T-cell (primary cell): ENCODE data around the gene ADARB2. TPM values are rescaled to one million over a fixed set of nuclear protein-coding genes. Genes with fewer than 3 reads are reported as not detected.
"Not testable (repeated sequence)": the region's sequence is repeated elsewhere in the genome, so short reads cannot be mapped to it uniquely, and the experiment has no call there.

ENCODE experiments used
- ATAC-seq, 4 experiments: fragments of 200-7000 bp in 3 of 4; fragments of 150-1000 bp in 1 of 4; cut with Tn5 transposase; replicated peaks in 1 of 4; 1 replicate in 3 of 4; 2 replicates in 1 of 4; pipeline ENCODE4 v1.10.0; 2021; ENCODE audit warnings: moderate library complexity in 3 of 4, mild to moderate bottlenecking in 2 of 4, moderate number of reproducible peaks in 1 of 4
- CTCF ChIA-PET, 2 donors: fragments of 300-600 bp; sonication (Branson Sonifier 250); formaldehyde crosslinking; loops; one replicate each; lab custom pipeline; 2022; ENCODE audit warnings: antibody characterized with exemption in 2 of 2; lab: Charles Lee
- POLR2A ChIA-PET, 2 donors: fragments of 300-600 bp; sonication (Branson Sonifier 250); formaldehyde crosslinking; loops; one replicate each; lab custom pipeline; 2022; ENCODE audit warnings: antibody characterized with exemption in 2 of 2; lab: Charles Lee
- DNase-seq, 35 experiments: peaks; one replicate each; pipeline versions ENCODE4 v3.0.0 to v3.0.0-alpha.2; 2013 to 2023
- H3K27ac ChIP-seq: one replicate; pipeline ENCODE4 v1.5.1; 2013; ENCODE audit warnings: low read length
- H3K27me3 ChIP-seq, 2 experiments: replicated peaks in 1 of 2; 1 replicate in 1 of 2; 2 replicates in 1 of 2; pipeline versions ENCODE4 v1.6.1 to v1.7.0; 2013; ENCODE audit warnings: low read length in 1 of 2, mixed read lengths in 1 of 2; ENCODE audit not compliant: control insufficient read depth in 2 of 2, insufficient read depth in 2 of 2; ENCODE audit errors: extremely low read depth in 1 of 2
- H3K36me3 ChIP-seq, 2 donors: 1 replicate in 1 of 2; 2 replicates in 1 of 2; pipeline versions ENCODE4 v1.6.1 to v1.7.0; 2013; ENCODE audit warnings: low read length in 1 of 2; ENCODE audit not compliant: control insufficient read depth in 2 of 2, insufficient read depth in 1 of 2; ENCODE audit errors: extremely low read depth in 1 of 2
- H3K4me1 ChIP-seq, 2 experiments: 1 replicate in 1 of 2; 2 replicates in 1 of 2; pipeline versions ENCODE4 v1.6.1 to v1.7.0; 2013; ENCODE audit warnings: low read length in 2 of 2, mixed read lengths in 1 of 2; ENCODE audit not compliant: insufficient read depth in 2 of 2, control insufficient read depth in 1 of 2; ENCODE audit errors: extremely low read depth in 1 of 2
- H3K4me3 ChIP-seq, 2 donors: 1 replicate in 1 of 2; 2 replicates in 1 of 2; pipeline versions ENCODE4 v1.5.1 to v1.7.0; 2013; ENCODE audit warnings: mild to moderate bottlenecking in 2 of 2, low read length in 1 of 2, moderate library complexity in 1 of 2; ENCODE audit not compliant: control insufficient read depth in 1 of 2; ENCODE audit errors: extremely low read depth in 1 of 2
- H3K9me3 ChIP-seq: 2 replicates; pipeline ENCODE4 v1.7.0; 2013
- H3K27ac Mint-ChIP-seq, 2 donors: one replicate each; pipeline ENCODE4 v1.8.0; 2020 to 2021; ENCODE audit warnings: mild to moderate bottlenecking in 2 of 2, mixed read lengths in 2 of 2
- H3K27me3 Mint-ChIP-seq, 2 donors: one replicate each; pipeline ENCODE4 v1.8.0; 2021 to 2022; ENCODE audit warnings: mixed read lengths in 2 of 2
- H3K36me3 Mint-ChIP-seq: one replicate; pipeline ENCODE4 v1.8.0; 2021; ENCODE audit warnings: mixed read lengths
- H3K4me1 Mint-ChIP-seq, 3 donors: one replicate each; pipeline ENCODE4 v1.8.0; 2020 to 2022; ENCODE audit warnings: mixed read lengths in 3 of 3, mild to moderate bottlenecking in 1 of 3
- H3K4me3 Mint-ChIP-seq, 3 donors: one replicate each; pipeline ENCODE4 v1.8.0; 2020 to 2022; ENCODE audit warnings: mild to moderate bottlenecking in 3 of 3, mixed read lengths in 3 of 3, moderate library complexity in 3 of 3
- H3K9me3 Mint-ChIP-seq, 3 donors: one replicate each; pipeline ENCODE4 v1.8.0; 2020 to 2022; ENCODE audit warnings: mixed read lengths in 3 of 3
- WGBS: methylation state at CpG from one replicate; pipeline ENCODE4 v1.1.5; 2013; ENCODE audit warnings: missing lambda C conversion rate; ENCODE audit not compliant: insufficient coverage; 5-methylcytosine and 5-hydroxymethylcytosine counted together
- total RNA-seq, 35 experiments: library from RNA in 6 of 35; stranded (reverse) in 6 of 35; fragments of 120-200 nt in 1 of 35; gene quantifications; one replicate each; pipeline versions ENCODE4 v1.2.1 to v1.2.4 and lab custom pipeline; 2013 to 2026

Gene ADARB2
- total RNA-seq, 5 donors from 2014 or later (not counting 1 experiment from before 2014, with no cell fraction given) = 0.07 to 4.0 (median 0.41) TPM

DNA sequence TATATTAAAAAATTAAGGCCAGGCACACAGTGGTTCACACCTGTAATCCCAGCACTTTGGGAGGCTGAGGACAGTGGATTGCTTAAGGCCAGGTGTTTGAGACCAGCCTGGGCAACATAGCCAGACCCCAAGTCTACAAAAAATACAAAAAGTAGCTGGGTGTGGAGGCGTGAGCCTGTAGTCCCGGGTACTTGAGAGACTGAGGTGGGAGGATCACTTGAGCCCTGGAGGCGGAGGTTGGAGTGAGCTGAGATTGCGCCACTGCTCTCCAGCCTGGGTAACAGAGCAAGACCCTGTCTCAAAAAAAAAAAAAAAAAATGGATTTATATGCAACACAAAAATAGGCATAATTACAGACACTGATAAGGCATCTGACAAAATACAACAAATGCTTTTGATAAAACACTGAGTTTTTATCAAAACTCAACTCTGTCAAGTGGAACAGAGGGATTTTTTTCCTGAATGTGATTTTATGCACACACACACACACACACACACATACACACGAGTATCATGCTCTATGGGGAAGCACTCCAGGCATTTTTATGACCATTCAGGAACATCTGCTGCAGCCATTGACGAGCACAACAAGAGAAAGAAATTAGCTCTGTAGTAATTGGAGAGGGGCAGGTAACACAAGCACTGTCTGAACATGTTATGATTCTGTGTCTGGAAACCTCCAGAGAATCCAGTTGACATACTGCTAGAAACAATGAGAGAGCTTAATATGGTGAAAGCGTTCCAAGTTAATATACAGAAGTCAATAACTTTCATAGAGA lies 488.0 kb downstream of the ADARB2 start:
- no peaks in the 10 kb centered on the region for H3K4me1 ChIP-seq
- no peaks in the 10 kb centered on the region for H3K9me3 ChIP-seq
- H3K36me3 Mint-ChIP-seq = no peaks in the 10 kb centered on the region
- H3K4me3 Mint-ChIP-seq = no peak overlapping the region
- 33% methylated on average over 1 of the region's 7 CpGs for WGBS
- H3K27me3 Mint-ChIP-seq = peaks cover 41 to 47% of the 10 kb centered on the region in 2 donors
- H3K27me3 ChIP-seq = peaks cover 7 to 27% of the 10 kb centered on the region in 2 experiments
- no peak overlapping the region for H3K27ac Mint-ChIP-seq
- ATAC-seq = no peak
- DNase-seq = no peak
- H3K36me3 ChIP-seq = no peaks in the 10 kb centered on the region
- peaks cover 9 to 31% (median 12%) of the 10 kb centered on the region in 3 donors for H3K4me1 Mint-ChIP-seq
- no peak overlapping the region for H3K4me3 ChIP-seq
- CTCF ChIA-PET = interaction anchor here in 1 of 2 donors (0.7 kb wide), 1 partner anchor 1913 kb away, joined by 7 read pairs; no protein-coding TSS in a partner anchor
- peaks cover 7 to 9% (median 8%) of the 10 kb centered on the region in 3 donors for H3K9me3 Mint-ChIP-seq
- POLR2A ChIA-PET = no interaction called here
- H3K27ac ChIP-seq = no peak overlapping the region

DNA sequence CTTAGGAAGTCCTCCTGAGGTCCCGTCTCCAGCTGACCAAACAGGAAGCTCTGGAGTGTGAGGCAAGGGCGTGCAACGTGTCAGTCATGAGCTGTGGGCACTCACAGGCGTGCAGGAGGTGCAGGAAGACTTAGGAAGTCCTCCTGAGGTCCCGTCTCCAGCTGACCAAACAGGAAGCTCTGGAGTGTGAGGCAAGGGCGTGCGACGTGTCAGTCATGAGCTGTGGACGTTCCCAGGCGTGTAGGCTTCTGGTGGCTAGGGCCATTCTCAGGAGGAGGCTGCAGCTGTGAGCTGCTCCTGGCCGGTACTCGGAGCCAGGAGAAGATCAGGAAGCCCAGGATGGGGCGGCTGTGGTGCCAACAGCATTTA lies 489.1 kb downstream of the ADARB2 start:
- CTCF ChIA-PET, ATAC-seq, DNase-seq, H3K4me3 ChIP-seq, POLR2A ChIA-PET, H3K36me3 ChIP-seq, H3K9me3 ChIP-seq, H3K4me3 Mint-ChIP-seq, H3K4me1 ChIP-seq, H3K27ac Mint-ChIP-seq, H3K36me3 Mint-ChIP-seq, H3K9me3 Mint-ChIP-seq, H3K27ac ChIP-seq: not testable (repeated sequence)
- Mint-ChIP-seq H3K4me1 (peaks cover under 1 to 20% (median 1%) of the 10 kb centered on the region in 3 donors), H3K27me3 (peaks cover 39 to 47% of the 10 kb centered on the region in 2 donors)
- H3K27me3 ChIP-seq = peaks cover 7 to 38% of the 10 kb centered on the region in 2 experiments
- 1% methylated on average over 9 of the region's 13 CpGs for WGBS

DNA sequence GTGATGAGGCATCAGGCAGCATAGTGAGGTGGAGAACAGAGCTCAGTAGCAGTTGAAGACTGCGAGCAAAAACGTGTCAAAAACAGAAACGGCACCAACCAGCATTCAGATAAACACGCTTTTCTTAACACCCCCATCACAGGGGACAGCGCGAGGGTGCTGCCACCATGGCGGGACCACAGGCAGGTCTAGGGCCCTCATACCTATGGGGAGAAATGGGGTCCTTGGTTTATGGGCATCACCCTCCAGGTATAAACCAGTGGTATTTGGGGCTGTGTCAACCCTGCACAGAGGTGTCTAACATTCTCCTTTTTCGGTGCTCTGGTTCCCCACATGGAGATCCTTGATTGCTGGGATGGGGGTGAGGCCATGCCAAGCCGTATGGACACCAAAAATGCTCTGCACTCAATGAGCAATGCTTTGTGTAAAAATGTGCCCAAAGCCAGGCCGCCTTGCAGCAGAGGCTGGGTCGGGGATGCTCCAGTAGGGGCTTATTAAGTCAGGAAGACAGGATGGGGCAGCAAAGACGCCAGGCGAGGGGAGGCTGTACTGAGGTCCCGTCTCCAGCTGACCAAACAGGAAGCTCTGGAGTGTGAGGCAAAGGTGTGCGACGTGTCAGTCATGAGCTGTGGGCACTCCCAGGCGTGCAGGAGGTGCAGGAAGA lies 489.6 kb downstream of the ADARB2 start:
- Histone ChIP-seq H3K27ac (no peak overlapping the region), H3K4me3 (no peak overlapping the region), H3K36me3 (no peaks in the 10 kb centered on the region), H3K27me3 (peaks cover 7 to 42% of the 10 kb centered on the region in 2 experiments), H3K4me1 (no peaks in the 10 kb centered on the region), H3K9me3 (no peaks in the 10 kb centered on the region)
- DNase-seq (no peak), ATAC-seq (no peak)
- 35% methylated on average over 12 of the region's 17 CpGs for WGBS
- peaks cover 0 to 19% (median 0%) of the 10 kb centered on the region in 3 donors for H3K4me1 Mint-ChIP-seq
- ChIA-PET POLR2A (no interaction called here), CTCF (no interaction called here)
- no peaks in the 10 kb centered on the region for H3K9me3 Mint-ChIP-seq
- no peaks in the 10 kb centered on the region for H3K36me3 Mint-ChIP-seq
- no peak overlapping the region for H3K4me3 Mint-ChIP-seq
- no peak overlapping the region for H3K27ac Mint-ChIP-seq
- peaks cover 38 to 47% of the 10 kb centered on the region in 2 donors for H3K27me3 Mint-ChIP-seq

DNA sequence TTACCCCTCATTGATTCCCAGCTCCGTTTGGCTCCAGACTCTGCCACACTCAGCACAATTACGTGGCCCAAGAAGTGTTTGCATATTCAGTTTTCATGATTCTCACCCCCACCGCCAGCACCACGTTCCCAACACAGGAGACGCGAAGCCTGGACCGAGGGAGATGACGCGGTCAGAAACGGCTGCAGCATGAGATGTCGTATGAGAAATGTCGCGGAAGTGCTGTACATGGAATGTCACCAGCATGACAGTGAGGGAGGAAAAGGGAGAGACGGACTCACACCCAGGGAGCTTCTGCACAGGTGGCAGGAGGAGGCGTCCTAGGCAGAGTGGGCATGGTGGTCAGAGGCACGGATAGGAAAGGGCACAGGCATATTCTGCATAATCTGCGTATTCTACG lies 492.8 kb downstream of the ADARB2 start:
- WGBS = 91% methylated on average over 15 of the region's 18 CpGs
- H3K36me3 ChIP-seq = no peaks in the 10 kb centered on the region
- H3K4me3 Mint-ChIP-seq = no peak overlapping the region
- CTCF ChIA-PET = no interaction called here
- no peak overlapping the region for H3K27ac ChIP-seq
- no peaks in the 10 kb centered on the region for H3K9me3 ChIP-seq
- H3K9me3 Mint-ChIP-seq = no peaks in the 10 kb centered on the region
- H3K27ac Mint-ChIP-seq = no peak overlapping the region
- H3K27me3 ChIP-seq = peaks cover 4 to 67% of the 10 kb centered on the region in 2 experiments
- ATAC-seq = no peak
- POLR2A ChIA-PET = no interaction called here
- H3K4me3 ChIP-seq = no peak overlapping the region
- no peaks in the 10 kb centered on the region for H3K36me3 Mint-ChIP-seq
- H3K4me1 Mint-ChIP-seq = peaks cover 2 to 29% (median 6%) of the 10 kb centered on the region in 3 donors
- H3K4me1 ChIP-seq = peaks cover 0 to 8% of the 10 kb centered on the region in 2 experiments
- DNase-seq = no peak
- H3K27me3 Mint-ChIP-seq = peaks cover 25 to 40% of the 10 kb centered on the region in 2 donors

DNA sequence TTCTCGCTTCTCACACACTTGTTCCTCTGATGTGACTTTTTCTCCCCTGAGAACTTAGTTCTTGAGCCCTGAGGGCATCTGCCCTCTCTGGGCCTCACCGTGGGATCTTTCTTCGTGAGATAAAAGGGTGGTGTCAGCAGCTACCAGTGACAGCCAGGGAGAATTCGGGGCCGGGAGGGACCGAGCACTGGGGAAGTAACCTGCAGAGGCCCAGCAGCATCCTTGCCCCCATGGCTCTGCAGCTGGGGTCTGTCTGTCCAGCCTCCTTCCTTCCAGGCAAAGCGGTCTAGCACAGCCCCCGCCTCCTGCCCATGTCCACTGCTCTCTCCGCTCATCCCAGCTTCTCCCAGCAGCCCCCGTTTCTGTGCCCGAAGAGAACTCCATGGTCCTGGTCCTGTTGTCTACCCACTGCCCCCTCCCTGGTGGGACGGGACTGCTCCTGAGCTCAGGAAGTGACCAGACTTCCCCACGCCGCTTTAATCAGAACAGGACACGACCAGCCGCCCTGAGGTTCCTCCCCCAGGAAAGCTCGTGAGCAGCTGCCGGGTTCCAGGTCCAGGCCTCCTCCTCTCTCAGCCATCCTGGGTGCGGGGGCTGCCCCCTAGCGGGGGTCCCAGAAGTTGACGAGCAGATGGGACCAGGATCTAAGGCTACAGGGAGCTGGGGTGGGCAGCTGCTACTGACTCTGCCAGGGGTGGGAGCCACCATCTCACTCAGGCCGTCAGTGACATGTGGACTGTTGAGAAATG lies 493.7 kb downstream of the ADARB2 start:
- peaks cover 0 to 8% of the 10 kb centered on the region in 2 experiments for H3K4me1 ChIP-seq
- Mint-ChIP-seq H3K27me3 (peaks cover 23 to 35% of the 10 kb centered on the region in 2 donors), H3K4me3 (no peak overlapping the region), H3K27ac (no peak overlapping the region), H3K4me1 (peaks cover 2 to 29% (median 6%) of the 10 kb centered on the region in 3 donors), H3K36me3 (no peaks in the 10 kb centered on the region), H3K9me3 (no peaks in the 10 kb centered on the region)
- no peak overlapping the region for H3K27ac ChIP-seq
- DNase-seq = no peak
- H3K4me3 ChIP-seq = no peak overlapping the region
- 87% methylated on average over 18 of the region's 22 CpGs for WGBS
- POLR2A ChIA-PET = interaction anchor here in 1 of 2 donors (0.5 kb wide), 1 partner anchor 448 kb away, joined by 3 read pairs; no protein-coding TSS in a partner anchor
- CTCF ChIA-PET = interaction anchor here in 1 of 2 donors (0.6 to 0.8 kb wide), 2 partner anchors 135 to 348 kb away, joined by 3 to 7 read pairs; no protein-coding TSS in a partner anchor
- no peak for ATAC-seq
- H3K9me3 ChIP-seq = no peaks in the 10 kb centered on the region
- no peaks in the 10 kb centered on the region for H3K36me3 ChIP-seq
- peaks cover 0 to 61% of the 10 kb centered on the region in 2 experiments for H3K27me3 ChIP-seq

DNA sequence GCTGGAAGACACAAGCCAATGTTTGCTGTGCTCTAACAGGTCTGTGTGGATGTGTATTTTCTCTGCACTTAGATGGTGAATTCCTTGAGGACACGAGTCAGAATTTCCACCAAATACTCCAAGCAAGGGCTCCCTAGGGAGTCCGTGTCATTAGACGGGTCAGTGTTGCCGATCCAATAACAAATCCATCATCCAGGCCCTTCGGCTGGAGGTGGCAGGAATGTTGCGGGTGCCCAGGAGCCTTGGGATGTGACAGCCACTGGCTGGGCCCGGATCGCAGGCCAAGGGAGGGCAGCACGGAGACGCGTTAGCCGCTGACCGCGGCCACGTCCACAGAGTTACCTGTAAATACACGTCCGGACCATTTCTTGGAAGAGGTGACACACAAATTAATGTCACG lies 494.4 kb downstream of the ADARB2 start:
- H3K27me3 ChIP-seq = peaks cover 0 to 54% of the 10 kb centered on the region in 2 experiments
- H3K27ac ChIP-seq = no peak overlapping the region
- peaks cover 0 to 8% of the 10 kb centered on the region in 2 experiments for H3K4me1 ChIP-seq
- H3K9me3 Mint-ChIP-seq = no peaks in the 10 kb centered on the region
- H3K36me3 Mint-ChIP-seq = no peaks in the 10 kb centered on the region
- no peaks in the 10 kb centered on the region for H3K36me3 ChIP-seq
- ATAC-seq (no peak), DNase-seq (no peak)
- H3K27me3 Mint-ChIP-seq = peaks cover 22 to 33% of the 10 kb centered on the region in 2 donors
- ChIA-PET CTCF (interaction anchor here in 1 of 2 donors (0.8 kb wide), 1 partner anchor 134 kb away, joined by 7 read pairs; no protein-coding TSS in a partner anchor), POLR2A (no interaction called here)
- H3K4me3 ChIP-seq = no peak overlapping the region
- 96% methylated on average over 16 of the region's 18 CpGs for WGBS
- no peaks in the 10 kb centered on the region for H3K9me3 ChIP-seq
- peaks cover 2 to 27% (median 6%) of the 10 kb centered on the region in 3 donors for H3K4me1 Mint-ChIP-seq
- H3K4me3 Mint-ChIP-seq = no peak overlapping the region
- H3K27ac Mint-ChIP-seq = no peak overlapping the region
